HFF-Myc (cell line): Measurements from ENCODE around the gene PLOD2.

Experiments
- DNase-seq: peaks from one replicate; pipeline ENCODE4 v3.0.0-alpha.2; 2011; ENCODE audit warnings: low read depth; ENCODE audit errors: extremely low read depth
- H3K4me3 ChIP-seq: replicated peaks from 2 replicates; pipeline ENCODE4 v1.5.1; 2011; ENCODE audit warnings: low read depth, mild to moderate bottlenecking, control low read depth, low read length
- TF ChIP-seq, protein P1 (sequence below): IDR thresholded peaks from 2 replicates; pipeline ENCODE4 v1.5.1; 2012; ENCODE audit warnings: mild to moderate bottlenecking, low read depth, low read length, control low read depth; ENCODE audit errors: missing control alignments

The PLOD2 gene

DNA sequence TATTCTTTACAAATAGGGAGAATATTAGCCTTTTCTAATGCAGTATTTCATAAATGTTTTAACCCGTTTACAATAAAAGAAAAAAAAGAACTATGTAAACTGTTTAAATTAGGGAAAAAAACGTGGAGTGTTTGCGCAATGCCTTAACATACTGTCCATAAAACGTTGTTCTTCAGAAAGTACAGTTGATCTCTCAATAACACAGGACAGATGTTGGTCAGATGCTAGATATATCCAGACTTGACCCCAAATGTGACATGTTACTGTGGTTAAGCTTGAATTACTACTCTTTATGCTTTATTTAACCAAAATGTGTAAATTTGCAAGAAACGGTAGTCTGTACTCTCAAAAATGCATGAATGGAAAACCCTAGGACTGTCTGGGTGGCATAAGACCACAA is 110.3 kb downstream of the PLOD2 start:
- H3K4me3 ChIP-seq: no peak overlapping the region
- TF ChIP-seq, protein P1, sequence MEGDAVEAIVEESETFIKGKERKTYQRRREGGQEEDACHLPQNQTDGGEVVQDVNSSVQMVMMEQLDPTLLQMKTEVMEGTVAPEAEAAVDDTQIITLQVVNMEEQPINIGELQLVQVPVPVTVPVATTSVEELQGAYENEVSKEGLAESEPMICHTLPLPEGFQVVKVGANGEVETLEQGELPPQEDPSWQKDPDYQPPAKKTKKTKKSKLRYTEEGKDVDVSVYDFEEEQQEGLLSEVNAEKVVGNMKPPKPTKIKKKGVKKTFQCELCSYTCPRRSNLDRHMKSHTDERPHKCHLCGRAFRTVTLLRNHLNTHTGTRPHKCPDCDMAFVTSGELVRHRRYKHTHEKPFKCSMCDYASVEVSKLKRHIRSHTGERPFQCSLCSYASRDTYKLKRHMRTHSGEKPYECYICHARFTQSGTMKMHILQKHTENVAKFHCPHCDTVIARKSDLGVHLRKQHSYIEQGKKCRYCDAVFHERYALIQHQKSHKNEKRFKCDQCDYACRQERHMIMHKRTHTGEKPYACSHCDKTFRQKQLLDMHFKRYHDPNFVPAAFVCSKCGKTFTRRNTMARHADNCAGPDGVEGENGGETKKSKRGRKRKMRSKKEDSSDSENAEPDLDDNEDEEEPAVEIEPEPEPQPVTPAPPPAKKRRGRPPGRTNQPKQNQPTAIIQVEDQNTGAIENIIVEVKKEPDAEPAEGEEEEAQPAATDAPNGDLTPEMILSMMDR: no peak
- peak; percentile 17 for DNase-seq

DNA sequence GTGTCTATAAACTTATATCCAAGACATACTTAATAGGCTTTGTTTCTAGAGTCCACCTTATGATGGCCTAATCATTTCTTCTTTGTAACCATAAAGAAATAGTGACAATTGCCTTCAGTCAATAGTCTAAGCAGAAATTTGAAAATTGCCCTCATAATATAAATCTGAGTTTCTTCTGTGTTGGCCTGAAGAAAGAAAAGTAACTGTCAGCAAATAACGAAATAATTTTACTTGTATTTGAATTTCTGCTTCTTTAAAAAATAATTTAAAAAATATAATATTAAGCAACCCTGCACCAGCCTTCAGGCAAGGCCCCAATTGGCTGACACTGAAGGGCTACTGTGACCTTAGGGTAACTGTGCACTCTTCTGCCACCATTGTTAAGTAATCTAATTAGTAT is 113.5 kb downstream of the PLOD2 start:
- H3K4me3 ChIP-seq: no peak overlapping the region
- DNase-seq: no peak
- TF ChIP-seq, protein P1: no peak

DNA sequence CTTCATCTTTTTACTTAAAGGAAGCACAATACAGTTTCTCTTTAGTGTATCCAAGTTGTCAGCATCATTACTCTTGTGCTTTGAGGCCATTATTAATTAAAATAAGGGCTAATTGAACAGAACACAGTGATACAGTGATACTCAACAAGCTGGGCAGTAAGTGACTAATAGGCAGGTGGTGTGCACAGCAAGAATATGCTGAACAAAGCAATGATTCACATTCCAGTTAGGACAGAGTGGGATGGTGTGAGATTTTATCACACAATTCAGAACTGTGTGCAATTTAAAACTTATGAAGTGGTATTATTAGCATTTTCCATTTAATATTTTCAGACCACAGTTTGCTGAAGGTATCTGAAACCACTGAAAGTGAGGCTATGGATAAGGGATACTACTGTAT is 116.9 kb downstream of the PLOD2 start:
- no peak for DNase-seq
- no peak overlapping the region for H3K4me3 ChIP-seq
- TF ChIP-seq, protein P1: no peak

DNA sequence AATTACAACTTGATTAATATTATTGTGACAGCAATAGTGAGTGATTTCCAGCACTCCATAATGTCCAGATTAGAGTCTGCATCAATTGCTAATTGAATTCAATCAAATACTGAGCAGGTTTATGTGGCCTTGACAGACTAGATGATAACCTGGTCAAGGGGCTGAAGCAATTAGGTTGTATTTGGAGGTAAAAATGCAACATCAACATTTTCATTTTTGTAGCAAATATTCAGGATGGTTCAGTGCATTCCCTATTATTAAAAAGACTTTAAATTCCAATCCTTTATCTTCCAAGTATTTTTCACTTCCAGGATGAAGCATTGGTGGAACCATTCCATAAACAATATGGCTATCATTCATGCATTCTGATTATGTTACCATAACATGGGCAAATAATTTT is 120.4 kb downstream of the PLOD2 start:
- TF ChIP-seq, protein P1: no peak
- H3K4me3 ChIP-seq: no peak overlapping the region
- no peak for DNase-seq

DNA sequence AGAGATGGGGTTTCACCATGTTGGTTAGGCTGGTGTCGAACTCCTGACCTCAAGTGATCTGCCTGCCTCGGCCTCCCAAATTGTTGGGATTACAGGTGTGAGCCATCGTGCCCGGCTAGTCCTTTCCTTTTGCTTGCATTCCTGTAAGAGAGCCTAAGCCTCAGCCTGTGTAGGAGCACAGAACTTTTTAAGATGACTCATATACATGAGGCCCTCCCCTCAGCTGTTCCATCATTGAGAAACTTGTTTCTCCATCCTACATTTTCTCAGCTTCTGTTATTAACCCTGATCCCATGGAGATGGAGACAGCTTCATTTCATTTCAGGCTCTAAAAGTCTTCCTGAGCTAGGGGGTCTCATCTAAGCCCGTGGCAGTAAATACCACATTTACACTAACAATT is 123.3 kb downstream of the PLOD2 start:
- TF ChIP-seq, protein P1: no peak
- no peak overlapping the region for H3K4me3 ChIP-seq
- DNase-seq: no peak

DNA sequence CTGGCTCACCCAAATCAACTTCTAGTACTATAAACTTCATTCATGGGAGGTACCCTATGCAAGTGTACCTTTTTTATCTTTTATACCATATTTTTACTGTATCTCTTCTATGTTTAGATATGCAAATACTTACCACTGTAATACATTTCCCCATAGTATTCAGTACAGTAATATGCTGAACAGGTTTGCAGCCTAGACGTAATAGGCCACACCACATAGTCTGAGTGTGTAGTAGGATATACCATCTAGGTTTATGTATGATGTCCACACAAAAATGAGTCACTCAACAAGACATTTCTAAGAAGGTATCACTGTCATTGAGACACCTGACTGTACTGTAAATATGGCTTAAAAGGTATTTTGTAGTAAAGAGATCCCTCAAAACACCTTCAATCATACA is 124.7 kb downstream of the PLOD2 start:
- TF ChIP-seq, protein P1: no peak
- no peak for DNase-seq
- no peak overlapping the region for H3K4me3 ChIP-seq

DNA sequence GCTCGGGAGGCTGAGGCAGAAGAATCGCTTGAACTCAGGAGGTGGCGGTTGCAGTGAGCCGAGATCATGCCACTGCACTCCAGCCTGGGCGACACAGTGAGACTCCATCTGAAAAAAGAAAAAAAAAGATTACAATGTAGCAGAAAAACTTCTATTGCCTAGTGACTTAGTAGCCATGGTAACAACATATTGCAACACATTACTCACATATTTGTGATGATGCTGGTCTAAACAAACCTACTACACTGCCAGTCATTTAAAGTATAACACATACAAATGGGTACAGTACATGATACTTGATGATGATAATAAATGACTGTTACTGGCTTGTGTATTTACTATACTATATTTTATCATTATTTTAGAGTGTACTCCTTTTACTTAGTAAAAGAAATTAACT is 125.6 kb downstream of the PLOD2 start:
- TF ChIP-seq, protein P1: no peak
- DNase-seq: no peak
- no peak overlapping the region for H3K4me3 ChIP-seq
